Stimulated activated naive CD4-positive, alpha-beta T cell (primary cell): ENCODE data around the gene HMGCLL1.

ENCODE experiments used
- DNase-seq, 6 experiments: peaks; one replicate each; lab custom pipeline; 2025; lab: John Stamatoyannopoulos, UW

Gene HMGCLL1

GRCh38 chr6:55443238-55444134 lies 135.5 kb downstream of the HMGCLL1 start:
- DNase-seq = no peak

DNA sequence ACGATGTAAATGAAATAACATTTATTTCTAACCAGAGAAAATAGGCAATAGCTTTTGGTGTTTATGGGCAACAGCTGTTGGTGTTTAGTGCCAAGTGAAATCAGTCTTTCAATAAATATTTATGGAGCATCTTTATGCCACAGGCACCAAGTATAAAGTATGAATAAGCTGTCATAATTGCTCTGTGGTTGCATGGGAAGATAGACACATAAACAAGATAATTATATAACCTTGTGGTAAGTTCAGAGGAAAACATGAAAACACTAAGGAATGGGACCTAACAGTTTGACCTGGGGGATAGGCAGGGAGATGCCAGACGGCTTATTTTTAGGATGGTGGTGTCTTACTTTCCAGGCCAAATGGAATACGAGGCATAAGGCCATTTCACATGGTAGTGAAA lies 140.8 kb downstream of the HMGCLL1 start:
- DNase-seq = no peak

DNA sequence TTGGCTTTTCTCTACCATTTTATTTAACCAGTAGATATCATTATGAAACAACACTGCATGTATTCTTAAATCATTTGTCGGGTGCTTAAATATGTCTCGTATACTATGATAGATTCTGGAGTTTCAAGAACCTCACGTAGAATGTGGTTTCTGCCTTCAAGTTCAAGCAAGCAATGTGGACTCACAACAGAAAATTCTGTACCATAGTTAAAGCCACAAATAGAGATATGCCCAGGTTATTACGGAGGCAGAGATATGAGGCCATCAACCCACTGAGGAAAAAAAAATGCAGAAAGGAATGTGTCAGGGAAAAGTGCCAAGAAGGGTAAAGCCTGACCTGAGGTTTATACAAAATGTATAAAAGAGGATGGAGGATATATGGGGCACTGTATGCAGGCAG lies 141.9 kb downstream of the HMGCLL1 start:
- DNase-seq = no peak

- no peak for DNase-seq
These were observed 145.4 kb downstream of the HMGCLL1 start for GRCh38 chr6:55433446-55434130.

GRCh38 chr6:55423933-55424332 lies 155.1 kb downstream of the HMGCLL1 start:
- DNase-seq = no peak

DNA sequence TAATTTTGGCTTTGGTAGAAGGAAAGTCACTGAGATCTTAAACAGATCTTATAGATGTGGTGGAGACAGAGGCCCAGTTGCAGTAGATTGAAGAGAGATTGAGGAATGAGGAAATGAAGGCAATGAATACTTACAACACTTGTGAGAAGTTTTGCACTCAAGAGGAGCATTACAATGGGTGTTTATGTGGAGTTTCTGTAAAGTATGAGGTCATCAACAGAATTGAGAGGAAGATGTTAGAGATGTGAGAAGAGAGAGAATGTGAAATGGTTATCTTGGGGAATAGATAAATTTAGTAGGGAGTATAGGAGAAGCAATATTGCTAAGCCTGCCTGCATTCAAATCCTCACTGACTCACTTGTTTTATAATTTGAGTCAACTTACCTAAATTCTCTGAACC lies 168.3 kb downstream of the HMGCLL1 start:
- DNase-seq = no peak

DNA sequence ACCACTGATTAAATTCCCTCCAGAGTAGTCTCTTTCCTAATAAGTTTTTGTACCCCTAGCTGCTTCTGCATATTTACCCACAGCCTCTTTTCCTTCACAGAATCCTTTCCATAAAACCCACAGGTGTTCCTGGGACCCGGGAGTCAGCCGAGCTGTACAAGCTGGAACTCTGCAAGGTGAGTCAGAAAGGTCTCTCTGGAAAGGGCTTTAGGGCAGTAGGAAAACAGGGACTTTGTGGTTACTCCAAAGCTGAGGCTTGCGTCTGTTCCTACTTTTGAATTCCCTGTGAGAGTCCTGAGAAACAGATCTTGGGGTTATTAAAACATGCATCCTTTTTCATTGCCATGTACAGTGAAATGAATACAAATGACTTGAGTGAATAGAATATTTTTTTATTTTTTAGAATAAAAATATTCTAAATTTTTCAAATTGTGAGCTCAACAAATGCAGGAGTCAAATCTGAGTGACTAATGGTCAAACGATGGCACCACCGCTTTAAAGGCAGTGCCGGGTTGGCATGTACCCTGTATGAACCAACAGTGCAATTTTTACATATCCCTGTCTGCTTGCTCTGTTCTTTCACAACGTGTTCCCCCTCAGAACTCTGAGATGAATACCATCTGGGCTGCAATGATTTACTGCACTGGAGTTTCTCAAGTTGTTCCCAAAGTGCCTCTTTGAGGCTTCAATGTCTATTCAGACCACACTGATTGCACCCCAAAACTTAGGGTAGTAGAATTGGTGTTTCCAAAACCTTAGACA lies 173.3 kb downstream of the HMGCLL1 start:
- no peak for DNase-seq

GRCh38 chr6:55399351-55399750 lies 179.6 kb downstream of the HMGCLL1 start:
- DNase-seq = no peak

DNA sequence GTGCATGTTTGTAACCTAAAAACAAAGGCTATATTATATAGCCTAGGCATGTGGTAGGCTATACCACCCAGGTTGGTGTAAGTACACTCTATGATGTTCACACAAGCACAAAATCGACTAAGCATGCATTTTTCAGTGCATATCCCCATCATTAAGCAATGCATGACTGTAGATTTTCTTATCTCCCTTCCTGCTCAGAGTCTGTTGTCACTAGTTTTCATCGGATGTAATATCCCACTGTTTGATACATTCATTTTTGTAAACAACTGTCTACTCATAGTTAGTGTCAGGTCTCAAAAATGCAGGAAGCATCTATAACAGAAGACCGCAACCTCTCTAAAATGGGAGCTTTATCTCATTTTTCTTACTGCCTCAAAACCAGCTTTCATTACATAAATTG lies 181.0 kb downstream of the HMGCLL1 start:
- no peak for DNase-seq

GRCh38 chr6:55395871-55396270 lies 183.1 kb downstream of the HMGCLL1 start:
- no peak for DNase-seq

GRCh38 chr6:55388211-55388610 lies 190.8 kb downstream of the HMGCLL1 start:
- no peak for DNase-seq
